Measurements from ENCODE around the gene SLC10A4. TPM values are rescaled to one million over a fixed set of nuclear protein-coding genes. Genes with fewer than 3 reads are reported as not detected.
"Not testable (repeated sequence)": the region's sequence is repeated elsewhere in the genome, so short reads cannot be mapped to it uniquely, and the experiment has no call there.

The SLC10A4 gene
- not detected for total RNA-seq

- Histone ChIP-seq H3K27me3 (peaks cover 0 to 26% of the 10 kb centered on the region in 2 donors), H3K9me3 (peaks cover 0 to 3% (median 0%) of the 10 kb centered on the region in 4 donors), H3K4me3 (peak within 1 kb of the TSS in 3 of 4 donors; percentile 35 to 55 (median 45)), H3K4me1 (peaks cover 0 to 10% (median 5%) of the 10 kb centered on the region in 4 donors), H3K36me3 (no peaks in the 10 kb centered on the region), H3K27ac (no peak within 1 kb of the TSS)
- TF ChIP-seq CTCF (IDR thresholded peaks at IDR 0.05), result no peak
- no peak for TF ChIP-seq POLR2A (IDR thresholded peaks at IDR 0.05)
- DNase-seq, result no peak
Measured at GRCh38 chr4:48483006-48483776, at the start of gene SLC10A4. TSS of gene SLC10A4 (plus strand) at chr4:48483343. CDS start at chr4:48483562, 219 bp downstream.

GRCh38 chr4:48436318-48436717 lies 46.8 kb upstream of the SLC10A4 start:
- Histone ChIP-seq H3K4me1 (no peaks in the 10 kb centered on the region), H3K27me3 (no peaks in the 10 kb centered on the region), H3K27ac (no peak overlapping the region), H3K9me3 (no peaks in the 10 kb centered on the region), H3K4me3 (no peak overlapping the region), H3K36me3 (no peaks in the 10 kb centered on the region)
- TF ChIP-seq CTCF (IDR thresholded peaks at IDR 0.05) (no peak), POLR2A (IDR thresholded peaks at IDR 0.05) (no peak)
- no peak for DNase-seq

- Histone ChIP-seq H3K4me3 (no peak overlapping the region), H3K4me1 (no peaks in the 10 kb centered on the region), H3K36me3 (no peaks in the 10 kb centered on the region), H3K9me3 (no peaks in the 10 kb centered on the region), H3K27ac (no peak overlapping the region), H3K27me3 (no peaks in the 10 kb centered on the region)
- no peak for DNase-seq
- no peak for TF ChIP-seq CTCF (IDR thresholded peaks at IDR 0.05)
- TF ChIP-seq POLR2A (IDR thresholded peaks at IDR 0.05), result no peak
Measured at GRCh38 chr4:48439988-48440387, 43.2 kb upstream of the SLC10A4 start.

GRCh38 chr4:48440914-48441313 lies 42.2 kb upstream of the SLC10A4 start:
- not testable (repeated sequence) for H3K9me3 ChIP-seq, H3K4me3 ChIP-seq, H3K4me1 ChIP-seq, H3K27me3 ChIP-seq, H3K36me3 ChIP-seq, DNase-seq, H3K27ac ChIP-seq

GRCh38 chr4:48445704-48446103 lies 37.4 kb upstream of the SLC10A4 start:
- no peaks in the 10 kb centered on the region for H3K4me1 ChIP-seq
- no peak for TF ChIP-seq POLR2A (IDR thresholded peaks at IDR 0.05)
- TF ChIP-seq CTCF (IDR thresholded peaks at IDR 0.05), result peak in 5 of 6 experiments; percentile 5 to 57 (median 47)
- H3K36me3 ChIP-seq, result no peaks in the 10 kb centered on the region
- H3K9me3 ChIP-seq, result no peaks in the 10 kb centered on the region
- no peak overlapping the region for H3K4me3 ChIP-seq
- H3K27ac ChIP-seq, result no peak overlapping the region
- H3K27me3 ChIP-seq, result no peaks in the 10 kb centered on the region
- no peak for DNase-seq

GRCh38 chr4:48446642-48447041 lies 36.5 kb upstream of the SLC10A4 start:
- Histone ChIP-seq H3K27me3 (no peaks in the 10 kb centered on the region), H3K4me3 (no peak overlapping the region), H3K4me1 (no peaks in the 10 kb centered on the region), H3K9me3 (no peaks in the 10 kb centered on the region), H3K36me3 (no peaks in the 10 kb centered on the region), H3K27ac (no peak overlapping the region)
- TF ChIP-seq POLR2A (IDR thresholded peaks at IDR 0.05) (no peak), CTCF (IDR thresholded peaks at IDR 0.05) (no peak)
- DNase-seq, result no peak
